ENCODE measurements around the gene DST. TPM values are rescaled to one million over a fixed set of nuclear protein-coding genes. Genes with fewer than 3 reads are reported as not detected.
A peak's percentile ranks its signal among the peaks of the same experiment; 100 is the strongest.

Gene DST
- total RNA-seq, 4 donors from 2014 or later = 114 to 219 (median 204) TPM

- Histone ChIP-seq H3K36me3 (peaks cover 5 to 89% of the 10 kb centered on the region in 2 donors), H3K4me1 (peaks cover 0 to 5% of the 10 kb centered on the region in 2 donors), H3K4me3 (no peak overlapping the region), H3K27ac (no peak overlapping the region), H3K27me3 (no peaks in the 10 kb centered on the region), H3K9me3 (no peaks in the 10 kb centered on the region)
- DNase-seq (no peak), ATAC-seq (no peak)
- in situ Hi-C loops (cut with MboI; ENCODE audit: low sequenced_read_pairs in 4 of 4) = no loop called here
- intact Hi-C loops (cut with DNase I; ENCODE audit: low total_unique reads) = no loop called here
- no peak for TF ChIP-seq CTCF (IDR thresholded peaks at IDR 0.05 in 4 of 5, conservative IDR thresholded peaks at IDR 0.05 in 1 of 5)
- no peak for TF ChIP-seq POLR2A (IDR thresholded peaks at IDR 0.05)
Observed at GRCh38 chr6:56483929-56484328, 158.8 kb downstream of the DST start.

DNA sequence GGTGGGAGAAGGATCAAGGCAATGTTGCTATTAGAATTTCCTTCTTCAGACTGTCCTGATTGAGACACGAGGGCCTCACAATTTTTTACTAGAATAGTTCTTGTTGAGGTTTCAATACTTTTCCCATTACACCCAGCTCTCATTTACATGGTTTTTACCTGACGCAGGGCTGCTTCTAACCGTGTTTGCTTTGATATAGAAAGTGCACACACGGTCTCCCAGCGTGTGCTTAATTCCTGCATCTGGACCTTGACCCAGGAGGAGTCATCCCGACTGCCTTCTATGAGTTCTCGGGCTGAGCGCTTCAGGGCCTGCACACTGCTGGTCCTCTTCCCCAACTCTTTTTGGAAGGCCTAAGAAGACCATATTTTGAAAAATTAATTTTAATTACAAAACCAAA is 160.2 kb downstream of the DST start:
- TF ChIP-seq POLR2A (IDR thresholded peaks at IDR 0.05) (no peak), CTCF (IDR thresholded peaks at IDR 0.05 in 4 of 5, conservative IDR thresholded peaks at IDR 0.05 in 1 of 5) (no peak)
- in situ Hi-C loops (cut with MboI; ENCODE audit: low sequenced_read_pairs in 4 of 4) = no loop called here
- Histone ChIP-seq H3K9me3 (no peaks in the 10 kb centered on the region), H3K4me1 (peaks cover 0 to 5% of the 10 kb centered on the region in 2 donors), H3K4me3 (no peak overlapping the region), H3K27me3 (no peaks in the 10 kb centered on the region), H3K27ac (no peak overlapping the region), H3K36me3 (peaks cover 5 to 83% of the 10 kb centered on the region in 2 donors)
- ATAC-seq (no peak), DNase-seq (no peak)
- intact Hi-C loops (cut with DNase I; ENCODE audit: low total_unique reads) = no loop called here

DNA sequence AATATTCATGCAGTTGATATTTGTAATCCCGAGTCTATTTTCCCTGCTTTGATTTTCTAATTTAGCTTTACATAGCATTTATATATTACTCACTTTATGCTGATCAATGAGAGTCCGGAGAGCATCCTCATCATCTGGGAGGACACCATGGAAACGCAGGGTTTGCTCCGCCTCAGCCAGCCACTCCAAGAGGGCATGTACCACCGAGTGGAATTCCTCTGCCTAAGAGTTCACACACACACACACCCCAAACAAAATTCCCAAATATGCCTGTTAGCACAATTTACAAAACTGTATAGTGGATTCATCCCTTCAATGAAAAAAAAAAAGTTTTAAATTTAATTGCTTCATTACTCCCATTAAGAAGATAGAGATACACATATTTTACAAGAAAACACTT is 160.7 kb downstream of the DST start:
- H3K9me3 ChIP-seq = no peaks in the 10 kb centered on the region
- peaks cover 2 to 82% of the 10 kb centered on the region in 2 donors for H3K36me3 ChIP-seq
- intact Hi-C loops (cut with DNase I; ENCODE audit: low total_unique reads) = no loop called here
- H3K27ac ChIP-seq = no peak overlapping the region
- in situ Hi-C loops (cut with MboI; ENCODE audit: low sequenced_read_pairs in 4 of 4) = no loop called here
- no peaks in the 10 kb centered on the region for H3K27me3 ChIP-seq
- TF ChIP-seq CTCF (IDR thresholded peaks at IDR 0.05 in 4 of 5, conservative IDR thresholded peaks at IDR 0.05 in 1 of 5) = no peak
- no peak for TF ChIP-seq POLR2A (IDR thresholded peaks at IDR 0.05)
- no peak overlapping the region for H3K4me3 ChIP-seq
- DNase-seq = no peak
- ATAC-seq = no peak
- peaks cover 0 to 5% of the 10 kb centered on the region in 2 donors for H3K4me1 ChIP-seq

GRCh38 chr6:56480654-56481337 is 161.9 kb downstream of the DST start:
- peak overlapping the region in 2 of 4 donors; percentile 21 to 40 for H3K27ac ChIP-seq
- ATAC-seq = no peak
- TF ChIP-seq CTCF (IDR thresholded peaks at IDR 0.05 in 4 of 5, conservative IDR thresholded peaks at IDR 0.05 in 1 of 5) = no peak
- TF ChIP-seq POLR2A (IDR thresholded peaks at IDR 0.05) = no peak
- no peak overlapping the region for H3K4me3 ChIP-seq
- in situ Hi-C loops (cut with MboI; ENCODE audit: low sequenced_read_pairs in 4 of 4) (no loop called here), intact Hi-C loops (cut with DNase I; ENCODE audit: low total_unique reads) (no loop called here)
- no peaks in the 10 kb centered on the region for H3K27me3 ChIP-seq
- H3K4me1 ChIP-seq = peaks cover 0 to 5% of the 10 kb centered on the region in 2 donors
- H3K36me3 ChIP-seq = peaks cover 0 to 84% of the 10 kb centered on the region in 2 donors
- H3K9me3 ChIP-seq = no peaks in the 10 kb centered on the region
- no peak for DNase-seq

DNA sequence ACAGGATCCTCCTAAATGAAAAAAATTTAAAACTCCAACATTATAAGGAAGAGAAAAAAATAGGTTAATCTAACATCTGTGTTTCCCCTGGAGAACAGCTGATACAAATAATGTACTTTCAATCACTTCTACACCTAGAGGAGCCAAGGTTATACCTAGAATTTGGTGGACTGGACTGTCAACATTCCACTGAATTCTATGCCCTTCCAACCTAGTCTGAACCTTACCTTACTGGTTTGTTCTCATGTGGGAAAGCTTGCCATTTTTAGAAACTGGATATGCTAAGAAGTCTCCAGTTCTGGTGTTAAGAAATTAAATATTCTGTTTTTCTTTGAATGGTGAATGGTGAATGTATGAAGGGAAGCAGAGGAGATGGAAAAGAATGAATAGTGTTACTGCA is 162.4 kb downstream of the DST start:
- in situ Hi-C loops (cut with MboI; ENCODE audit: low sequenced_read_pairs in 4 of 4) = no loop called here

More for the DNA sequence above, 162.4 kb downstream of the DST start:
- no peak for DNase-seq
- H3K4me1 ChIP-seq = peaks cover 0 to 5% of the 10 kb centered on the region in 2 donors
- no peak overlapping the region for H3K4me3 ChIP-seq
- peaks cover 0 to 84% of the 10 kb centered on the region in 2 donors for H3K36me3 ChIP-seq
- intact Hi-C loops (cut with DNase I; ENCODE audit: low total_unique reads) = no loop called here
- TF ChIP-seq CTCF (IDR thresholded peaks at IDR 0.05 in 4 of 5, conservative IDR thresholded peaks at IDR 0.05 in 1 of 5) (no peak), POLR2A (IDR thresholded peaks at IDR 0.05) (no peak)
- no peaks in the 10 kb centered on the region for H3K9me3 ChIP-seq
- no peaks in the 10 kb centered on the region for H3K27me3 ChIP-seq
- no peak overlapping the region for H3K27ac ChIP-seq
- ATAC-seq = no peak

Measured in gastrocnemius medialis (tissue), 4 donors.